T-helper 17 cell (primary cell): ENCODE results near the gene TMEM144. TPM values are rescaled to one million over a fixed set of nuclear protein-coding genes. Genes with fewer than 3 reads are reported as not detected.
"Not testable (repeated sequence)": the region's sequence is repeated elsewhere in the genome, so short reads cannot be mapped to it uniquely, and the experiment has no call there.

Experiments used
- ATAC-seq: fragments of 150-1000 bp; cut with Tn5 transposase; 2 replicates; pipeline ENCODE4 v1.10.0; 2021; ENCODE audit warnings: mild to moderate bottlenecking, moderate library complexity
- DNase-seq, 3 donors: peaks; one replicate each; pipeline versions ENCODE4 v3.0.0 to v3.0.0-alpha.2; 2020 to 2021
- H3K9me3 ChIP-seq: one replicate; pipeline ENCODE4 v1.7.0; 2013; ENCODE audit warnings: low read length, mild to moderate bottlenecking; ENCODE audit not compliant: control insufficient read depth, poor library complexity, severe bottlenecking
- H3K27ac Mint-ChIP-seq: one replicate; pipeline ENCODE4 v1.8.0; 2022; ENCODE audit warnings: mild to moderate bottlenecking, moderate library complexity, mixed read lengths
- H3K27me3 Mint-ChIP-seq: one replicate; pipeline ENCODE4 v1.8.0; 2022; ENCODE audit warnings: mixed read lengths
- H3K36me3 Mint-ChIP-seq: one replicate; pipeline ENCODE4 v1.8.0; 2022; ENCODE audit warnings: low read depth, mixed read lengths
- H3K4me1 Mint-ChIP-seq: one replicate; pipeline ENCODE4 v1.8.0; 2022; ENCODE audit warnings: mild to moderate bottlenecking, mixed read lengths
- H3K4me3 Mint-ChIP-seq: one replicate; pipeline ENCODE4 v1.8.0; 2022; ENCODE audit warnings: mild to moderate bottlenecking, moderate library complexity, mixed read lengths
- total RNA-seq, 4 donors: library from RNA in 2 of 4; stranded (reverse) in 2 of 4; gene quantifications; one replicate each; pipeline ENCODE4 v1.2.3 and lab custom pipeline; 2022 to 2026

TMEM144 gene
- total RNA-seq, 2 donors from 2014 or later, result 0.50 TPM; not detected in 1

- not testable (repeated sequence) for H3K27me3 Mint-ChIP-seq, ATAC-seq, H3K4me3 Mint-ChIP-seq, H3K4me1 Mint-ChIP-seq, H3K27ac Mint-ChIP-seq, DNase-seq, H3K9me3 ChIP-seq, H3K36me3 Mint-ChIP-seq
Measured at GRCh38 chr4:158227880-158228279, 17.6 kb downstream of the TMEM144 start.

GRCh38 chr4:158228399-158228798 lies 18.1 kb downstream of the TMEM144 start:
- not testable (repeated sequence) for ATAC-seq, H3K36me3 Mint-ChIP-seq, H3K27ac Mint-ChIP-seq, DNase-seq, H3K27me3 Mint-ChIP-seq, H3K4me3 Mint-ChIP-seq, H3K4me1 Mint-ChIP-seq, H3K9me3 ChIP-seq

GRCh38 chr4:158229768-158230167 lies 19.5 kb downstream of the TMEM144 start:
- Mint-ChIP-seq H3K4me3 (no peak overlapping the region), H3K4me1 (no peaks in the 10 kb centered on the region), H3K27me3 (peaks cover 6% of the 10 kb centered on the region), H3K36me3 (peaks cover 2% of the 10 kb centered on the region), H3K27ac (no peak overlapping the region)
- ATAC-seq, result no peak
- DNase-seq, result no peak
- H3K9me3 ChIP-seq, result no peaks in the 10 kb centered on the region

DNA sequence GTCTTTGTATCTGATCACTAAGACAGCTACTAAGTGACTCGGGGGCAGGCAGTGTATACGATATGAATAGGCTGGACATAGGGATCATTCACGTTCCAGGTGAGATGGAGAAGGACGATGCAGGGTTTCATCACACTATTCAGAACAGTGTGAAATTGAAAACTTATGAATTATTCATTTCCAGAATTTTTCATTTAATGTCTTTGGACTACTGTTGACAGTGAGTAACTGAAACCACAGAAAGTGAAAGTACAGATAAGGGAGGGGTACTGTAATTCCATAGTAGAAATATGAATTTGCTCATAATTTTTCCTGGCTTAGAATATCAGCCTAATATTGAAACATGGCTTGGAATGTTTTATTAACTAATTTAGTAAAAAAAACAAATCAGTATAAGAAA lies 24.4 kb downstream of the TMEM144 start:
- no peaks in the 10 kb centered on the region for H3K36me3 Mint-ChIP-seq
- no peaks in the 10 kb centered on the region for H3K27me3 Mint-ChIP-seq
- H3K4me3 Mint-ChIP-seq, result no peak overlapping the region
- H3K9me3 ChIP-seq, result no peaks in the 10 kb centered on the region
- ATAC-seq (no peak), DNase-seq (no peak)
- no peaks in the 10 kb centered on the region for H3K4me1 Mint-ChIP-seq
- H3K27ac Mint-ChIP-seq, result no peak overlapping the region

DNA sequence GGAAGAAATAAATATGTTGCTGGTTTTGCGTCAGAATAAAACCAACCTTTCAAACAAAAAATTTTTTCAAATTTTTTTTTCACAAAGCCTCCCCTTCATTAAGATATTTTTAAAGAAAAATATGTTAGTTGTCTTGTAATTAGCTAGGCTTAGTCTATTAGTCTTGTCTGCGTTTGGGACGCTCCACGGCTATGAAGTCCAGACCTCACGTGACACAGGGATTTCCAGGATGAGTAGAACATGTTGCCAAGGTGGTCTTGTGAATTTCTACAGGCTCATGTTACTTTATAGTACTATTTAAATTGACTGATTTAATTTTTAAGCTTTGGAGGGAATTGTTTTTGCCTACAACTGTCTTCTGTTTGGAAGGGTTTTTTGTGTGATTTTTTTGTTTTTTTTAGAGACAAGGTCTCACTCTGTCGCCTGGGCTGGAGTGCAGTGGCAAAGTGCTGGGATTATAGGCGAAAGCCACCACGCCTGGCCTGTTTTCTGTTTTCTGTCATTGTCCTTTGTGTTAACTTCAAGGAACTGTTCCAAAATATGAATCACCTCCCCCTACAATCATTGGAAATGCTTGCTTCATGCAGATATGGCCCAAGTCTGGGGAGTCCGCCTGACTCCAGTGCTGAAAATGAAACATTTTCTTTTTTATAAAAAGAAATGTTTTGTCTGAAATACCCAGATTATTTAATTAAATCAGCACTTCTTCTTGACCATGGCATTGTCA lies 26.2 kb downstream of the TMEM144 start:
- ATAC-seq (no peak), DNase-seq (no peak)
- no peaks in the 10 kb centered on the region for H3K36me3 Mint-ChIP-seq
- no peaks in the 10 kb centered on the region for H3K9me3 ChIP-seq
- H3K27ac Mint-ChIP-seq, result no peak overlapping the region
- H3K4me3 Mint-ChIP-seq, result no peak overlapping the region
- no peaks in the 10 kb centered on the region for H3K27me3 Mint-ChIP-seq
- H3K4me1 Mint-ChIP-seq, result no peaks in the 10 kb centered on the region

DNA sequence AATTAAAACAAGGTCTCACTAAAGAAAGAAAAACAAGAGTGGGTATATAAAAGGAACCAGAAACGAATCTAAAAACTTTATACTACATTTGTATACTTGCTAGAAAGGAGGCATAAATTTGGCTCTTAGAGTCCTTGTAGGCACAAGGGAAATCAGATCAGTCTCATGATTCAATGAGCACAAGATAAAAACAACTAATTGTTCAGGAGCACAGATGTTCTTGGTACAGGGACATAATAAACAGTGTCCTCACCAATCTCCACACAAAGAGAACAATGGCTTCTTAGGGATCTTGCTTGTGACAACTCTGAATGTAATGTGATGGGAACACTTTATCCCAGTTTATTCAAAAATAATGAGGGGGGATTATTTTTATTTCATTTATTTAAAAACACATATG lies 28.3 kb downstream of the TMEM144 start:
- Mint-ChIP-seq H3K27ac (no peak overlapping the region), H3K4me1 (no peaks in the 10 kb centered on the region), H3K27me3 (no peaks in the 10 kb centered on the region), H3K36me3 (no peaks in the 10 kb centered on the region), H3K4me3 (no peak overlapping the region)
- no peaks in the 10 kb centered on the region for H3K9me3 ChIP-seq
- DNase-seq, result no peak
- no peak for ATAC-seq

- H3K27me3 Mint-ChIP-seq, result no peaks in the 10 kb centered on the region
- no peaks in the 10 kb centered on the region for H3K36me3 Mint-ChIP-seq
- DNase-seq (no peak), ATAC-seq (no peak)
- H3K27ac Mint-ChIP-seq, result no peak overlapping the region
- H3K9me3 ChIP-seq, result no peaks in the 10 kb centered on the region
- no peak overlapping the region for H3K4me3 Mint-ChIP-seq
- H3K4me1 Mint-ChIP-seq, result no peaks in the 10 kb centered on the region
Measured at GRCh38 chr4:158239196-158239595, 28.9 kb downstream of the TMEM144 start.

GRCh38 chr4:158243071-158243470 lies 32.8 kb downstream of the TMEM144 start:
- ATAC-seq (no peak), DNase-seq (no peak)
- no peaks in the 10 kb centered on the region for H3K9me3 ChIP-seq
- Mint-ChIP-seq H3K27ac (no peak overlapping the region), H3K27me3 (no peaks in the 10 kb centered on the region), H3K4me3 (no peak overlapping the region), H3K4me1 (no peaks in the 10 kb centered on the region), H3K36me3 (no peaks in the 10 kb centered on the region)

- Mint-ChIP-seq H3K27me3 (peaks cover 29% of the 10 kb centered on the region), H3K4me3 (no peak overlapping the region)
- ATAC-seq, result no peak
Measured at GRCh38 chr4:158250321-158250720, 40.0 kb downstream of the TMEM144 start.

GRCh38 chr4:158253350-158253980 lies 43.2 kb downstream of the TMEM144 start:
- Mint-ChIP-seq H3K27me3 (peaks cover 29% of the 10 kb centered on the region), H3K27ac (no peak overlapping the region), H3K4me1 (peaks cover 5% of the 10 kb centered on the region), H3K36me3 (no peaks in the 10 kb centered on the region), H3K4me3 (no peak overlapping the region)
- no peaks in the 10 kb centered on the region for H3K9me3 ChIP-seq
- DNase-seq (peak in 1 of 3 donors; percentile 11), ATAC-seq (peak; percentile 64)

More at GRCh38 chr4:158250321-158250720, 40.0 kb downstream of the TMEM144 start:
- Mint-ChIP-seq H3K4me1 (peaks cover 5% of the 10 kb centered on the region), H3K27ac (no peak overlapping the region), H3K36me3 (no peaks in the 10 kb centered on the region)
- no peaks in the 10 kb centered on the region for H3K9me3 ChIP-seq
- no peak for DNase-seq

- H3K27ac Mint-ChIP-seq, result no peak overlapping the region
- H3K36me3 Mint-ChIP-seq, result no peaks in the 10 kb centered on the region
- H3K27me3 Mint-ChIP-seq, result peaks cover 34% of the 10 kb centered on the region
- H3K9me3 ChIP-seq, result no peaks in the 10 kb centered on the region
- DNase-seq, result no peak
- ATAC-seq, result no peak
- no peak overlapping the region for H3K4me3 Mint-ChIP-seq
- peaks cover 5% of the 10 kb centered on the region for H3K4me1 Mint-ChIP-seq
Measured at GRCh38 chr4:158254292-158254691, 44.0 kb downstream of the TMEM144 start.

DNA sequence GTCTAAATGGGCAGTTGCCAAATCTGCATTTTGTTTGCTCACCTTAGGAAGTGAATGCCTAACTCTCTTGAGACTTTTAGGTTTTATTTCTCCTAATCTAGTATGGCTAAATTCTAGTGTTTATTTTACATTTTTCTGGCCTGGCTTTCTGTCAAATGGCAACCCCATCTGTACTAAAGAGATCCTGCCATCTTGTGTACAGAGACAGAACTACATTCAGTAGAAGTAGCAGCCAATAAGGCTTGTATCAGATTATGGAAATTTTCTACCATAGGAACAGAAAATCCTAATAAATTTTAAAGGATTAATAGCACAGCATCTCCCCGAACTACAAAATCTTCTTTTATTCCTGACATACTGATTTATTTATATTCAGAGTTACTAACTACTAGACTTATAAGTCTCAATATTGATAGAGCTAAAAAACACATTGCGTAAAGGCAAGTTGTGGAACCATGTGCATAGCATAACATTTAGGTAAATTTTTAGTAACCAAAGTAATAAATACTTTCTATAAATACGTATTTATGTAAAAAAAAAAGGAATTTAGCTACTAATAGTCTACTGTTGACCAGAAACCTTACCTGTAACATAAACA lies 45.5 kb downstream of the TMEM144 start:
- H3K36me3 Mint-ChIP-seq, result no peaks in the 10 kb centered on the region
- DNase-seq, result no peak
- H3K27me3 Mint-ChIP-seq, result peaks cover 33% of the 10 kb centered on the region
- peaks cover 5% of the 10 kb centered on the region for H3K4me1 Mint-ChIP-seq
- no peak overlapping the region for H3K27ac Mint-ChIP-seq
- H3K9me3 ChIP-seq, result no peaks in the 10 kb centered on the region
- peak; percentile 54 for ATAC-seq
- H3K4me3 Mint-ChIP-seq, result no peak overlapping the region

DNA sequence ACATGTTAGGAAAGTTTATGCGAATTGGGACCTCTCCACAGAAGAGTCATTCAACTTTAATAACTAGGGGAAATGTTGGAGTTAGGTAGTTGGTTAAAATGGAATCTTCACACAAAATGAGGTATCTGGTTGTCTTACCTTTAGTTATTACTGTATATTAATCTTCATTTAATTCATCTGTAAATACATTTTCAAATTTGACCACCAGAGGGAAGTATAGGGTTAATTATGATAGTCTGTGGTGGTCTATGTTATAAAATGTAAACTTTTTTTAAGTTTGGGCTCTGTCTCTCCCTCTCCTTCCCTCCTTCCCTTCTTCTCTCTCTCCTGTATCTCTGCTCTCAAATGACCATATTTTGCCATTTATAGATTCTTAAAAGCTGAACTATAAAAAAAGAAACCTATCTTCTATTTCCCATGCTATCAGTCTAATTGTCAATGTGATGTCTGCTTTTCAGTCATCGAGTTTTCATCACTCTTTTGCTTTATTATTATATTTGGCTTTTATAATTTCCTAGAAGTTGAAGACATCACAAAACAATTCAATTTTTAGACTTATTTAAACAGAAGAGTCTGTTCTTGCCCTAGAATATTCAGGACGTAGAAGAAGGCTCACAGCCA lies 49.8 kb downstream of the TMEM144 start:
- H3K27ac Mint-ChIP-seq, result no peak overlapping the region
- DNase-seq (no peak), ATAC-seq (no peak)
- H3K27me3 Mint-ChIP-seq, result peaks cover 15% of the 10 kb centered on the region
- no peaks in the 10 kb centered on the region for H3K9me3 ChIP-seq
- H3K36me3 Mint-ChIP-seq, result no peaks in the 10 kb centered on the region
- H3K4me1 Mint-ChIP-seq, result no peaks in the 10 kb centered on the region
- H3K4me3 Mint-ChIP-seq, result no peak overlapping the region
